Stomach (tissue), 4 donors: Measurements from ENCODE around the gene TMEM255B.
"Not testable (repeated sequence)": the region's sequence is repeated elsewhere in the genome, so short reads cannot be mapped to it uniquely, and the experiment has no call there.

Experiments
- CTCF ChIP-seq, 7 experiments: fragments of 450-650 bp in 4 of 7; fragments of 200-600 bp in 3 of 7; sonication (generic) in 3 of 7; IDR thresholded peaks; one replicate each; pipeline ENCODE4 v1.5.1; 2016 to 2019; ENCODE audit warnings: antibody characterized with exemption in 7 of 7, control low read depth in 2 of 7, mild to moderate bottlenecking in 1 of 7
- EP300 ChIP-seq: sonication (generic); formaldehyde crosslinking; IDR thresholded peaks from one replicate; pipeline ENCODE4 v1.6.1; 2017; ENCODE audit warnings: antibody characterized with exemption

- not testable (repeated sequence) for TF ChIP-seq CTCF (IDR thresholded peaks at IDR 0.05); EP300
These were observed 67.4 kb downstream of the TMEM255B start for GRCh38 chr13:113826446-113826845.
